GM12878 (cell line): ENCODE data around the gene UBE2E1. TPM values are rescaled to one million over a fixed set of nuclear protein-coding genes. Genes with fewer than 3 reads are reported as not detected.

ENCODE experiments used
- ATAC-seq: fragments of 200-7000 bp; cut with Tn5 transposase; 3 replicates; pipeline ENCODE4 v1.9.1; 2020; ENCODE audit warnings: mild to moderate bottlenecking, moderate library complexity
- BruUV-seq: library from RNA; stranded (reverse); fragments of 400-500 nt; replicated peaks from 2 replicates; lab custom pipeline; 2021; lab: Mats Ljungman, UMichigan
- CTCF ChIA-PET: fragments of 300-600 bp; sonication (Branson Sonifier 250); formaldehyde crosslinking; extraction: SDS; loops from one replicate; lab custom pipeline; 2021; ENCODE audit warnings: inconsistent platforms; lab: Yijun Ruan, JAX
- POLR2A ChIA-PET: fragments of 350-600 bp; formaldehyde crosslinking; extraction: SDS; loops from one replicate; lab custom pipeline; 2021; ENCODE audit warnings: inconsistent platforms; lab: Charles Lee
- RAD21 ChIA-PET: fragments of 300-600 bp; sonication (Branson Sonifier 250); formaldehyde crosslinking; loops from one replicate; lab custom pipeline; 2023; ENCODE audit warnings: antibody characterized with exemption; ENCODE audit not compliant: unreplicated experiment; lab: Charles Lee
- SMC1A ChIA-PET: fragments of 300-600 bp; sonication (Branson Sonifier 250); formaldehyde crosslinking; loops from one replicate; lab custom pipeline; 2023; ENCODE audit not compliant: unreplicated experiment, uncharacterized antibody; lab: Charles Lee
- DNase-seq: peaks from one replicate; pipeline ENCODE4 v3.0.0-alpha.2; 2011; ENCODE audit warnings: low read depth, low spot score
- FAIRE-seq: peaks from 3 replicates; lab custom pipeline; 2011; peaks lifted over from hg19 to GRCh38; lab: Jason Lieb, UNC
- H2AFZ ChIP-seq: 2 replicates; pipeline ENCODE4 v1.6.0; 2011; ENCODE audit warnings: low read depth, low read length, control low read depth; ENCODE audit not compliant: control insufficient read depth
- H3K27ac ChIP-seq: 2 replicates; pipeline ENCODE4 v1.5.1; 2011; ENCODE audit warnings: control low read depth; ENCODE audit not compliant: control insufficient read depth, insufficient read depth
- H3K27me3 ChIP-seq, 2 experiments: replicated peaks in 1 of 2; 2 replicates each; pipeline versions ENCODE4 v1.6.0 to v1.6.1; 2011; ENCODE audit warnings: low read length in 1 of 2; ENCODE audit not compliant: control insufficient read depth in 2 of 2, insufficient read depth in 2 of 2
- H3K36me3 ChIP-seq, 2 experiments: 2 replicates each; pipeline ENCODE4 v1.5.1; 2011; ENCODE audit warnings: low read length in 1 of 2; ENCODE audit not compliant: control insufficient read depth in 2 of 2, insufficient read depth in 2 of 2
- H3K4me1 ChIP-seq: 2 replicates; pipeline ENCODE4 v1.6.1; 2011; ENCODE audit warnings: mild to moderate bottlenecking, low read length, moderate library complexity, mixed read lengths; ENCODE audit not compliant: control insufficient read depth, insufficient read depth
- H3K4me2 ChIP-seq: 2 replicates; pipeline ENCODE4 v1.6.0; 2011; ENCODE audit warnings: control low read depth; ENCODE audit not compliant: control insufficient read depth, insufficient read depth
- H3K4me3 ChIP-seq: fragments of 200-600 bp; sonication (generic); 2 replicates; pipeline ENCODE4 v1.5.1; 2016
- H3K79me2 ChIP-seq: 2 replicates; pipeline ENCODE4 v1.6.0; 2011; ENCODE audit warnings: low read length; ENCODE audit not compliant: control insufficient read depth, insufficient read depth
- H3K9ac ChIP-seq: 2 replicates; pipeline ENCODE4 v1.8.0; 2011; ENCODE audit warnings: low read length, control low read depth, mixed read lengths; ENCODE audit not compliant: control insufficient read depth, insufficient read depth
- H3K9me3 ChIP-seq: replicated peaks from 3 replicates; pipeline ENCODE4 v1.5.1; 2011; ENCODE audit warnings: mild to moderate bottlenecking, low read length; ENCODE audit not compliant: control insufficient read depth, insufficient read depth
- H4K20me1 ChIP-seq: 2 replicates; pipeline ENCODE4 v1.6.0; 2011; ENCODE audit not compliant: control insufficient read depth, insufficient read depth
- BCLAF1 ChIP-seq: fragments of 450-650 bp; IDR thresholded peaks from 2 replicates; pipeline ENCODE4 v1.6.1; 2017; ENCODE audit warnings: antibody characterized with exemption, mild to moderate bottlenecking, moderate library complexity
- CHD1 ChIP-seq: IDR thresholded peaks from 2 replicates; pipeline ENCODE4 v1.6.1; 2012; ENCODE audit warnings: low read depth, low read length, improper control_type of control experiment
- CREB1 ChIP-seq: IDR thresholded peaks from 2 replicates; pipeline ENCODE4 v1.6.1; 2012; ENCODE audit warnings: low read depth, mild to moderate bottlenecking, inconsistent platforms
- CREM ChIP-seq: IDR thresholded peaks from 2 replicates; pipeline ENCODE4 v1.6.1; 2014; ENCODE audit warnings: antibody characterized with exemption, low read depth
- HDAC6 ChIP-seq: fragments of 200-600 bp; sonication (generic); IDR thresholded peaks from one replicate; pipeline ENCODE4 v1.8.0; 2017; ENCODE audit warnings: antibody characterized with exemption; ENCODE audit not compliant: unreplicated experiment
- JUNB ChIP-seq: IDR thresholded peaks from 2 replicates; pipeline ENCODE4 v1.6.1; 2016; ENCODE audit warnings: antibody characterized with exemption, mild to moderate bottlenecking
- KDM1A ChIP-seq: fragments of 200-600 bp; sonication (generic); IDR thresholded peaks from 2 replicates; pipeline ENCODE4 v1.6.1; 2016; ENCODE audit warnings: borderline replicate concordance
- KLF5 ChIP-seq: fragments of 450-650 bp; IDR thresholded peaks from 2 replicates; pipeline ENCODE4 v1.6.1; 2014; ENCODE audit warnings: mild to moderate bottlenecking; ENCODE audit not compliant: partially characterized antibody
- MYB ChIP-seq: fragments of 150-350 bp; IDR thresholded peaks from 2 replicates; pipeline ENCODE4 v1.6.1; 2014; ENCODE audit warnings: mild to moderate bottlenecking, low read depth, low read length, borderline replicate concordance
- NR2F1 ChIP-seq: fragments of 450-650 bp; conservative IDR thresholded peaks from 2 replicates; pipeline ENCODE4 v1.6.1; 2017; ENCODE audit warnings: mild to moderate bottlenecking
- POLR2AphosphoS2 ChIP-seq: IDR thresholded peaks from 2 replicates; pipeline ENCODE4 v1.6.1; 2011; ENCODE audit warnings: low read depth, mild to moderate bottlenecking, low read length, improper control_type of control experiment, moderate library complexity
- RAD51 ChIP-seq: fragments of 450-650 bp; IDR thresholded peaks from 2 replicates; pipeline ENCODE4 v1.6.1; 2016; ENCODE audit warnings: moderate library complexity, mild to moderate bottlenecking, inconsistent platforms
- RUNX3 ChIP-seq: IDR thresholded peaks from 2 replicates; pipeline ENCODE4 v1.6.1; 2012; ENCODE audit warnings: low read length, inconsistent platforms
- SIX5 ChIP-seq: IDR thresholded peaks from 2 replicates; pipeline ENCODE4 v1.6.1; 2011; ENCODE audit warnings: mild to moderate bottlenecking, low read depth, low read length, moderate library complexity; ENCODE audit not compliant: severe bottlenecking
- SKIL ChIP-seq: fragments of 450-650 bp; IDR thresholded peaks from 2 replicates; pipeline ENCODE4 v1.6.1; 2017; ENCODE audit warnings: mild to moderate bottlenecking, low read depth, inconsistent platforms; ENCODE audit not compliant: poor library complexity, severe bottlenecking
- SMC3 ChIP-seq: IDR thresholded peaks from 2 replicates; pipeline ENCODE4 v1.6.1; 2011; ENCODE audit warnings: low read length, improper control_type of control experiment, borderline replicate concordance
- SRF ChIP-seq, 2 experiments: IDR thresholded peaks; 2 replicates each; pipeline ENCODE4 v1.6.1; 2011; ENCODE audit warnings: low read depth in 2 of 2, low read length in 2 of 2, mild to moderate bottlenecking in 1 of 2, moderate library complexity in 1 of 2
- YBX1 ChIP-seq: fragments of 450-650 bp; IDR thresholded peaks from 2 replicates; pipeline ENCODE4 v1.6.1; 2016; ENCODE audit warnings: antibody characterized with exemption
- WGBS: methylation state at CpG from one replicate; pipeline ENCODE4 v1.1.6; 2016; ENCODE audit warnings: low lambda C conversion rate; ENCODE audit not compliant: insufficient replicate concordance, insufficient coverage; ENCODE audit errors: missing lambda C conversion rate; 5-methylcytosine and 5-hydroxymethylcytosine counted together
- in situ Hi-C: fragments of 300-500 bp; cut with MboI; formaldehyde crosslinking; loops from 9 replicates; pipeline ENCODE4 v1.14.3; 2018; ENCODE audit warnings: mixed read lengths
- intact Hi-C: fragments of 100-400 bp; cut with micrococcal nuclease; formaldehyde crosslinking; loops from one replicate; pipeline ENCODE4 v1.14.2; 2022; ENCODE audit not compliant: unreplicated experiment
- polyA plus RNA-seq, 11 experiments: library from polyadenylated mRNA; depleted of rRNA in 4 of 11; unstranded in 6 of 11; stranded (reverse) in 5 of 11; fragments of >200 nt; fragmentation: Nextera tagmentation in 4 of 11; fragmentation: Illumina TruSeq in 1 of 11; extraction: Ambion mirVana in 4 of 11; extraction: Trizol in 1 of 11; gene quantifications; 1 replicate in 1 of 11; 2 replicates in 10 of 11; pipeline versions ENCODE4 v1.2.1 to v1.2.3, GENCODE V29; 2011 to 2016; ENCODE audit warnings: inconsistent platforms in 2 of 11, missing spikeins in 2 of 11, low read depth in 1 of 11
- total RNA-seq, 4 experiments: library from RNA; depleted of rRNA in 3 of 4; stranded (reverse); fragments of >200 nt in 3 of 4; fragmentation: Illumina TruSeq in 1 of 4; extraction: Trizol in 1 of 4; gene quantifications; 2 replicates each; pipeline versions ENCODE4 v1.2.1 to v1.2.3, GENCODE V29; 2013 to 2021

UBE2E1 gene
- total and polyA plus RNA-seq, 10 of the 15 experiments (the other 5 are each of a cell fraction or from before 2014, with no cell fraction given) = 18.7 to 425 (median 147) TPM

GRCh38 chr3:23913873-23914743 is 108.4 kb downstream of the UBE2E1 start (continued):
- peak; percentile 63 for TF ChIP-seq CREM
- peak; percentile 17; the same call in 1 of the 2 replicates for TF ChIP-seq RUNX3
- TF ChIP-seq RAD51 = no peak
- no peak for TF ChIP-seq NR2F1
- no peak; the same call in 1 of the 2 replicates for TF ChIP-seq JUNB
- no peak for TF ChIP-seq POLR2AphosphoS2
- no peak for TF ChIP-seq MYB
- TF ChIP-seq KLF5 = no peak
- TF ChIP-seq CREB1 = peak; percentile 79

DNA sequence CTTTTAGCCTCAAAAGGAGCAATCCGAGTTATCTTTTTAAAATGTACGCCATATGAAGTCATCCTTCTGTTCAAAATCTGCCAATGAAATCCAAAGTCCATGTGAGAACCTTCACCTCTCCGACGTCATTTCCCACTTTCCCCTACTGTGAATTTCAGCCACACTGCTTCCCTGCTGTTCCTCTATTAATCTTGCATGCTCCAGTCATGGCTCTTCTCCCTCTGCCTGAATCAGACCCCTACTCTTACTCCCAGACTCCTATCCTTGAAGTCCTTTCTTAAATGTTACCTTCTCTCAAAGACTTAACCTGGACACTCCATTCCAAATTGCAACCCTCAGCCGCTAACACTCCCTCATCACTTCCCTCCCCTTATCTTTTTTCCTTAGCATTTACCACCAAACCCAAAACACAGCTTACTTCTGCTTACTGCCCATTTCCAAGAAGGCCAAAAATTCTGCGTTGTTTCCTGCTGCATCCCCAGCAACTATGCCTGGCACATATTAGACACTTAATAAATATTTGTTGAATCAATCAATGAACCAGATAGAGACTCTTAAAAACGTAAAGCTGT is 109.9 kb downstream of the UBE2E1 start:
- no peak overlapping the region for H2AFZ ChIP-seq
- RAD21 ChIA-PET = interaction anchor here (0.8 to 3.1 kb wide), 4 partner anchors 35 to 547 kb away, joined by 3 to 18 read pairs (median 4); no protein-coding TSS in a partner anchor
- SMC1A ChIA-PET = interaction anchor here (0.6 to 4.1 kb wide), 9 partner anchors 8 to 122 kb away, joined by 3 to 13 read pairs (median 3); no protein-coding TSS in a partner anchor
- no peaks in the 10 kb centered on the region for H3K9me3 ChIP-seq
- ATAC-seq (no peak), FAIRE-seq (no peak), DNase-seq (no peak)
- POLR2A ChIA-PET = interaction anchor here (1.1 to 2.6 kb wide), 9 partner anchors 10 to 108 kb away, joined by 3 to 11 read pairs (median 3); no protein-coding TSS in a partner anchor
- peak overlapping the region; percentile 87 for H3K9ac ChIP-seq
- no TSS peak for BruUV-seq
- intact Hi-C loops (no loop called here), in situ Hi-C loops (no loop called here)
- H3K36me3 ChIP-seq = peaks cover 0 to 22% of the 10 kb centered on the region in 2 experiments; a peak in 2 of 4 replicates
- 75% methylated on average over 7 of the region's 7 CpGs for WGBS
- peaks cover 3% of the 10 kb centered on the region for H3K4me1 ChIP-seq
- H3K79me2 ChIP-seq = peaks cover 61% of the 10 kb centered on the region
- CTCF ChIA-PET = interaction anchor here (0.7 to 2.0 kb wide), 2 partner anchors 27 to 36 kb away, joined by 3 to 14 read pairs; no protein-coding TSS in a partner anchor
- H3K27me3 ChIP-seq = no peaks in the 10 kb centered on the region
- H3K4me3 ChIP-seq = peak overlapping the region; percentile 82
- peak overlapping the region; percentile 52 for H3K27ac ChIP-seq
- H4K20me1 ChIP-seq = peaks cover 5% of the 10 kb centered on the region; the same call in 1 of the 2 replicates
- H3K4me2 ChIP-seq = peak overlapping the region; percentile 94
- TF ChIP-seq HDAC6 (no peak), YBX1 (no peak), SIX5 (no peak), CHD1 (no peak), BCLAF1 (no peak), SMC3 (no peak), SRF (IDR thresholded peaks at IDR 0.05; ENCODE audit: low read depth in 2 of 2, low read length in 2 of 2) (no peak), KDM1A (no peak), SKIL (no peak)
